Endothelial cell of umbilical vein (primary cell): ENCODE data around the gene PXK.

Experiments
- POLR2A ChIP-seq: IDR thresholded peaks from 2 replicates; pipeline ENCODE4 v1.6.1; 2012; ENCODE audit warnings: low read depth, mild to moderate bottlenecking, control low read depth, low read length
- TF ChIP-seq, protein P1 (sequence below), 2 donors: IDR thresholded peaks; 1 replicate in 1 of 2; 2 replicates in 1 of 2; pipeline ENCODE4 v1.5.1; 2011; ENCODE audit warnings: low read length in 2 of 2, mild to moderate bottlenecking in 2 of 2, moderate library complexity in 2 of 2, control low read depth in 1 of 2, inconsistent platforms in 1 of 2, low read depth in 1 of 2; ENCODE audit not compliant: insufficient read depth in 1 of 2; ENCODE audit errors: extremely low read depth in 1 of 2

DNA sequence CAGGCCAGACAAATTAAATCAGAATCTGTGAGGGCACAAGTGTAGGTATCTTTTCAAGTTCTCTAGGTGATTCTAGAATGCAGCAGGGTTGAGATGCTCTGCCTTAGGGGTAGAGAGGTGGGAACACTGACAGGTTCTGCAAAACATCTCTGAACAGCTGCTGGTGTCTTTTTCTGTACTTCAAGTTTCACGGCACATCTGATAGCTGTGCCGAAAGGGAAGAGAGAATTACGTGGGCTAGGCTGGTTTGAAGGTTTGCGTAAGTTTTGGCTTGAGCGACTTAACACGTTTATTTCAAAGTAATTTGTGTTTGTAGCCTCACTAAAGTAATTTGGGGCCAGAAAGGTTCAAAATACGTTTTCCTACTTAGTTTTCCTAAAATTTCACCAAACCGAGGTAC lies 22.5 kb downstream of the PXK start:
- TF ChIP-seq, protein P1, sequence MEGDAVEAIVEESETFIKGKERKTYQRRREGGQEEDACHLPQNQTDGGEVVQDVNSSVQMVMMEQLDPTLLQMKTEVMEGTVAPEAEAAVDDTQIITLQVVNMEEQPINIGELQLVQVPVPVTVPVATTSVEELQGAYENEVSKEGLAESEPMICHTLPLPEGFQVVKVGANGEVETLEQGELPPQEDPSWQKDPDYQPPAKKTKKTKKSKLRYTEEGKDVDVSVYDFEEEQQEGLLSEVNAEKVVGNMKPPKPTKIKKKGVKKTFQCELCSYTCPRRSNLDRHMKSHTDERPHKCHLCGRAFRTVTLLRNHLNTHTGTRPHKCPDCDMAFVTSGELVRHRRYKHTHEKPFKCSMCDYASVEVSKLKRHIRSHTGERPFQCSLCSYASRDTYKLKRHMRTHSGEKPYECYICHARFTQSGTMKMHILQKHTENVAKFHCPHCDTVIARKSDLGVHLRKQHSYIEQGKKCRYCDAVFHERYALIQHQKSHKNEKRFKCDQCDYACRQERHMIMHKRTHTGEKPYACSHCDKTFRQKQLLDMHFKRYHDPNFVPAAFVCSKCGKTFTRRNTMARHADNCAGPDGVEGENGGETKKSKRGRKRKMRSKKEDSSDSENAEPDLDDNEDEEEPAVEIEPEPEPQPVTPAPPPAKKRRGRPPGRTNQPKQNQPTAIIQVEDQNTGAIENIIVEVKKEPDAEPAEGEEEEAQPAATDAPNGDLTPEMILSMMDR (IDR thresholded peaks at IDR 0.05; ENCODE audit: extremely low read depth in 1 of 2, insufficient read depth in 1 of 2, low read depth in 1 of 2, low read length in 2 of 2), result no peak
- TF ChIP-seq POLR2A, result no peak
